Activated CD4-positive, alpha-beta T cell treated with anti-CD3 and anti-CD28 coated beads for 24 hours (primary cell): ENCODE results near the gene TMEM255B.
"Not testable (repeated sequence)": the region's sequence is repeated elsewhere in the genome, so short reads cannot be mapped to it uniquely, and the experiment has no call there.

ENCODE experiments used
- DNase-seq, 2 donors: peaks; one replicate each; pipeline ENCODE4 v3.0.0-alpha.2; 2020; ENCODE audit warnings: low read depth in 2 of 2

Gene TMEM255B

GRCh38 chr13:113787694-113788093, 28.7 kb downstream of the TMEM255B start:
- no peak for DNase-seq

GRCh38 chr13:113788413-113789135, 29.5 kb downstream of the TMEM255B start:
- no peak for DNase-seq

DNA sequence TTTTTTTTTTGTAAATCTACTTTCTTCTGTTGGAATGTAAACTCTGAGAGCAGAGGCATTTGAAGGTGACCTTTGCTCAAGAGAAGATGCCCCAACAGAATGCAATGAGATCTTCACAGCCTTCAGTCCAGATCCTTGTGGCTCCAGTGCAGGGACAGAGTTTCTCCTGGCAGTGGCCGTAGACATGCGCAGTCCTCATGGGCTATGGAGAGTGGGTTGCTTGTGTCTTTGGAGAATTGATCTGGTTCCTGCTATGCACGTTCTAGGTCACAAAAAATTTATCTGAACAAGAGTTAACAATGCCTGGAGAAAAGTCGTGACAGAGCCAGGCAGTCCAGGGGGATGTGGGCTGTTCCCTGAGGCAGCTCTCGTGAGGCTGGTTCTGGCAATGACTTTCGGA, 30.1 kb downstream of the TMEM255B start:
- no peak for DNase-seq

GRCh38 chr13:113789931-113790330, 30.9 kb downstream of the TMEM255B start:
- DNase-seq, result not testable (repeated sequence)

DNA sequence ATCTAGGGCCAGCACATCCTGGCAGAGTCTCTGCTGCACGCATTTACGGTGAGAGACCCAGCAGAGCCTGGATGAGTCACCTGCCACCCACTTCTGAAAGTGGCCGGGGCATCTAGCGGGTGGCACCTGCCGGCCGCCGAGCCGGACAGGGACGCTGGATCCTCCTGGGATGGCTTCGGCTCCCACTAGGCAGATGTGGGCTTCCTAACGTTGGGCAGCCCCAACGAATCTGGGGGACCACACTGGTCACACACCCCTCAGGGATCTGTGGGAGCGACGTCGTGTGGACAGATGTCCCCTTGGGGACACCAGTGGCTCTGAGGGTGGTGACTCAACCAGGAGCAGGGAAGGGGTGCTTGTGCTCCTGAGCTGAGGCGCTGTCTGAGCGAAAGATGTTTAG, 32.2 kb downstream of the TMEM255B start:
- DNase-seq, result no peak

DNA sequence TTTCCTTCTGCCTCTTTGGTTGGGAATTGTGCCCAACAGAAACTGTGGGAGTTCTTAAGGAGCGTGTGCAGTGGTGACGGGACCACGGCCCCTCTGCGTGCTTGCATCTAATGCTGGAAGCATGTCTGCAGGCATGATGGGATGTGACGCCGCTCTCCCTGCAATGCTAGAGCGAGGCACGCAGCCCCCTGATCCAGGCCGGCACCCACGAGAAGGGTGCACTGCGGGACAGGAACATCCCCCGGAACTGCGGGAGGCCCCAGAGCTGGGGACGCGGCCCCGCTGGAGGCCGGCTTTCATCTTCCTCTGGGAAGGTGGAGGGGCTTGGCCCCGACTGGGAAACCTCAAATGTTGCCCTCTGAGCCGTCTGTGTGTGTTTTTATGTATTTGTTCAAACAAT, 32.7 kb downstream of the TMEM255B start:
- DNase-seq, result no peak

GRCh38 chr13:113792236-113792770, 33.3 kb downstream of the TMEM255B start:
- no peak for DNase-seq

DNA sequence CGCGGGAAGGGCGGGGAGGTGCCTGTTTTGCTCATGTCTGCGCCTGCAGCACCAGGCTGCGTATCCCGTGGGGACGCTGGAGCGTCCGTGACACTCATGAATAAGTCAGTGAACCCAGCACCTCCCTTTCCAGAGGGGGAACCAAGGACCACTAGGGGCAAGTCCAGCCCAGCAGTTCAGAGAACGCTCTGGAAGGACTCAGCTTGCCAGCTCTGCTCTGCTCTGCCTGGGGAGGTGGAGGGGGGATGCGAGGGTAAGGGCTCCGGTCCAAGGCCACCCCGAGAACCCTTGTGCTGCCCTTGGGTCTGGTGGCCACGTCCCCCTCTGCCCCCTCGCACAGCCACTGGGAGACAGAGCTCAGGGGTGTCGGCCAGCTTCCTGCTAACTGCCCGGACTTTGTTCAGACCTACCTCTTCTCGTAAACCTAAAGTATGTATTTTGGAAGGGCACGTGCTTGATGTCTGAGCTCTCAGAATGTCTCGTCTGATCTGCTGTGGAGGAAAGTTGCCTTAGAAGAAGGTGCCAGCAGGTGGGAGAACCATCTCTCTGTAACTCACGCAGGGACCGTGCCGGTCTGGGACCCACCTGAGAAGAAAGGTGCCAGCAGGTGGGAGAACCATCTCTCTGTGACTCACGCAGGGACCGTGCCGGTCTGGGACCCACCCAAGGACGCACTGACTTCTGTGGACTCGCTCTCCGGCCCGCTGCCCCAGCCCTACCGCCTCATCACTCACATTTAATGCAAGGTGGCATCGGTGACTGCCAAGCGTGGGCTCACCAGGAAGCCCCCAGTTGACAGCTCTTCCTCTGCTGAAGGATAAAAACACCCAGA, 34.1 kb downstream of the TMEM255B start:
- DNase-seq, result no peak

DNA sequence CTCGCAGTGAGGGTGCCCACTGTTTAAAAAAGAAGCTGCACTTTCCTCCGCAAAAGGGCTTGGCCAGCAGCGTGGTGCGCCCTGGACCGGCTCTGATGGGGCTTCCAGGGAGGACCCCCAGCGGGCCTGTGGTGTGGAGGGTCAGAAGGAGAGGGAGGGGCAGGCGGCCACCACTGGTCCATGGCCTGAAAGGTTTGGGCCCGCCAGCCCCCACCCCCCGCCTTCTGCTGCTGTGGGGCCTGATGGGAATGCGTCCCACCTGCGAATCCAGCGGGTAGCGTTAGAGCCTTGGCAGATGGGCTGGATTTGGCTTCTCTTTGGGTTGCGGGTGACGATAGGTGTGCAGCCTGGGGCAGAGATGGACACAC, 34.7 kb downstream of the TMEM255B start:
- DNase-seq, result no peak

DNA sequence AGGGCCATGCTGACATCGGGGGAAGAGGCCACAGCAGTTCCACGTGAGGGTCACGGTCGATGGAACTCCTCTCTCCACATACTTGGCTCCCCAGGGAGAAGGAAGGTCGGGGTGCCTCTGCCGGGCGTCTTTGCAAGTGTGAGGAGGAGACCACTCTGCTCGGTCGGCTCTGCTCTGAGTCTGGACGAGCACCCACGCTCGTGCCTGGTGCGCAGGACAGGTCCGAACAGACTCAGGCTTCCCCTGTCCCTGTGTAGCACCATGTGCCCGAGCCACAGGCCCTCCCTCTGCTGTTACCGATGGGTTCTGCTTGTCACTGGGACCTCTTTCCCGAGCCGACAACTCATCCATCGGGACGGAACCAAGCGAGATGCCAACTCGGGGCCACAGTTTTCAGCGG, 35.1 kb downstream of the TMEM255B start:
- DNase-seq, result no peak

- no peak for DNase-seq
Observed at GRCh38 chr13:113794764-113795173, 35.7 kb downstream of the TMEM255B start.

DNA sequence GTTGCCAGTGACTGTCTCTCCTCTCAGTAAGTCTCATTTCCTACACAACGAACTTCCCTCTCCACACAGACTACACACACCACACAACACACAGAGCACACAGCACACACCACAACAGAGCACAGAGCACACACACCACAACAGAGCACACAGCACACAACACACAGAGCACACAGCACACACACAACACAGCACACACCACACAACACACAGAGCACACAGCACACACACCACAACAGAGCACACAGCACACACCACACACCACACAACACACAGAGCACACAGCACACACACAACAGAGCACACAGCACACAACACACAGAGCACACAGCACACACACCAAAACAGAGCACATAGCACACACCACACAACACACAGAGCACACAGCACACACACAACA, 36.3 kb downstream of the TMEM255B start:
- not testable (repeated sequence) for DNase-seq

- no peak for DNase-seq
Observed at GRCh38 chr13:113796211-113796963, 37.4 kb downstream of the TMEM255B start.

- DNase-seq, result no peak
Observed at GRCh38 chr13:113796964-113797676, 38.1 kb downstream of the TMEM255B start.

GRCh38 chr13:113798200-113798811, 39.3 kb downstream of the TMEM255B start:
- DNase-seq, result no peak

DNA sequence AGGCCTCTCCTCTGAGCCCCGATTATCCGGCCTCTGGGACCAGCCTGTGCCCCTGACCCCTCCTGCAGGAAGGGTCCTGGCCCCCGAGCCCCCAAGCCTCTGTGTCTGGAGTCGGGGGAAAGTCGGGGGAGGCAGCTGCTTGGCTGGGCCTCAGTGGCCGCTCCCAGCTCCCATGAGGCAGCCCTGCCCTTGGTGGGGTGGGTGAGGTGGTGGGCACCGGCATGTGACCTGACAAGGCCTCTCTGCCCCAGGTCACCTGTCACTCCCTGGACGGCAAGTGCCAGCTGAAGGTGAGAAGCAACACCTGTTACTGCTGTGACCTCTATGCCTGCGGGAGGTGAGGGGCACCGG, 41.5 kb downstream of the TMEM255B start:
- no peak for DNase-seq

GRCh38 chr13:113801289-113801961, 42.4 kb downstream of the TMEM255B start:
- DNase-seq, result no peak

GRCh38 chr13:113802090-113802531, 43.1 kb downstream of the TMEM255B start:
- no peak for DNase-seq

- DNase-seq, result no peak
Observed at GRCh38 chr13:113802761-113803160, 43.7 kb downstream of the TMEM255B start.

GRCh38 chr13:113803409-113804016, 44.5 kb downstream of the TMEM255B start:
- no peak for DNase-seq
